OCI-LY1 (cell line): ENCODE data around the gene PRF1.

Experiments used
- H2AFZ ChIP-seq: fragments of 200-600 bp; sonication (generic), shearing (Covaris generic); 2 replicates; pipeline ENCODE4 v1.6.0; 2014; ENCODE audit warnings: antibody characterized with exemption, mild to moderate bottlenecking, low read length
- H3F3A ChIP-seq: fragments of 200-600 bp; sonication (generic), shearing (Covaris generic); 2 replicates; pipeline ENCODE4 v1.6.0; 2014; ENCODE audit warnings: mild to moderate bottlenecking, antibody characterized with exemption, low read length, moderate library complexity; ENCODE audit not compliant: insufficient read depth
- H3K27ac ChIP-seq: fragments of 200-600 bp; sonication (generic); 2 replicates; pipeline ENCODE4 v1.5.1; 2014; ENCODE audit warnings: low read length, mixed run types, mild to moderate bottlenecking, low read depth; ENCODE audit not compliant: poor library complexity, severe bottlenecking
- H3K27me3 ChIP-seq: fragments of 200-600 bp; sonication (generic); 2 replicates; pipeline ENCODE4 v1.6.0; 2014; ENCODE audit warnings: antibody characterized with exemption, mild to moderate bottlenecking, low read length, moderate library complexity; ENCODE audit not compliant: insufficient read depth
- H3K36me3 ChIP-seq: fragments of 200-600 bp; sonication (generic); 2 replicates; pipeline ENCODE4 v1.6.1; 2014; ENCODE audit warnings: mild to moderate bottlenecking, antibody characterized with exemption, low read length, moderate library complexity, mixed read lengths; ENCODE audit not compliant: insufficient read depth
- H3K4me1 ChIP-seq: fragments of 200-600 bp; sonication (generic); 2 replicates; pipeline ENCODE4 v1.5.1; 2014; ENCODE audit warnings: mild to moderate bottlenecking, low read length, moderate library complexity; ENCODE audit not compliant: insufficient read depth, severe bottlenecking
- H3K4me2 ChIP-seq: fragments of 200-600 bp; sonication (generic), shearing (Covaris generic); 2 replicates; pipeline ENCODE4 v1.6.1; 2014; ENCODE audit warnings: low read length
- H3K4me3 ChIP-seq: fragments of 200-600 bp; sonication (generic); 2 replicates; pipeline ENCODE4 v1.5.1; 2014; ENCODE audit warnings: low read length, low read depth, mild to moderate bottlenecking, mixed read lengths; ENCODE audit not compliant: poor library complexity, severe bottlenecking
- H3K79me2 ChIP-seq: fragments of 200-600 bp; shearing (Covaris generic); 2 replicates; pipeline ENCODE4 v1.6.1; 2016; ENCODE audit warnings: mixed run types, low read length, mixed read lengths; ENCODE audit not compliant: insufficient read depth
- H3K9ac ChIP-seq: fragments of 200-600 bp; sonication (generic), shearing (Covaris generic); 2 replicates; pipeline ENCODE4 v1.6.1; 2014; ENCODE audit warnings: mild to moderate bottlenecking, low read length, mixed read lengths
- H3K9me2 ChIP-seq: fragments of 200-600 bp; sonication (generic), shearing (Covaris generic); 2 replicates; pipeline ENCODE4 v1.6.1; 2014; ENCODE audit warnings: low read depth, mild to moderate bottlenecking, low read length, mixed read lengths
- H3K9me3 ChIP-seq: fragments of 200-600 bp; shearing (Covaris generic); 2 replicates; pipeline ENCODE4 v1.6.1; 2014; ENCODE audit warnings: low read length, mixed read lengths
- H4K20me1 ChIP-seq: fragments of 200-600 bp; sonication (generic), shearing (Covaris generic); 2 replicates; pipeline ENCODE4 v1.6.0; 2016; ENCODE audit warnings: mild to moderate bottlenecking, low read length; ENCODE audit not compliant: insufficient read depth
- EZH2 ChIP-seq: fragments of 200-600 bp; sonication (generic), shearing (Covaris generic); IDR thresholded peaks from 2 replicates; pipeline ENCODE4 v1.8.0; 2017; ENCODE audit warnings: borderline replicate concordance, mixed run types, mild to moderate bottlenecking, antibody characterized with exemption, low read length, moderate library complexity, mixed read lengths
- TF ChIP-seq, protein P1 (sequence below): fragments of 200-600 bp; sonication (generic), shearing (Covaris generic); IDR thresholded peaks from 2 replicates; pipeline ENCODE4 v1.5.1; 2017; ENCODE audit warnings: mild to moderate bottlenecking, antibody characterized with exemption, low read length, moderate library complexity, mixed read lengths

The PRF1 gene

DNA sequence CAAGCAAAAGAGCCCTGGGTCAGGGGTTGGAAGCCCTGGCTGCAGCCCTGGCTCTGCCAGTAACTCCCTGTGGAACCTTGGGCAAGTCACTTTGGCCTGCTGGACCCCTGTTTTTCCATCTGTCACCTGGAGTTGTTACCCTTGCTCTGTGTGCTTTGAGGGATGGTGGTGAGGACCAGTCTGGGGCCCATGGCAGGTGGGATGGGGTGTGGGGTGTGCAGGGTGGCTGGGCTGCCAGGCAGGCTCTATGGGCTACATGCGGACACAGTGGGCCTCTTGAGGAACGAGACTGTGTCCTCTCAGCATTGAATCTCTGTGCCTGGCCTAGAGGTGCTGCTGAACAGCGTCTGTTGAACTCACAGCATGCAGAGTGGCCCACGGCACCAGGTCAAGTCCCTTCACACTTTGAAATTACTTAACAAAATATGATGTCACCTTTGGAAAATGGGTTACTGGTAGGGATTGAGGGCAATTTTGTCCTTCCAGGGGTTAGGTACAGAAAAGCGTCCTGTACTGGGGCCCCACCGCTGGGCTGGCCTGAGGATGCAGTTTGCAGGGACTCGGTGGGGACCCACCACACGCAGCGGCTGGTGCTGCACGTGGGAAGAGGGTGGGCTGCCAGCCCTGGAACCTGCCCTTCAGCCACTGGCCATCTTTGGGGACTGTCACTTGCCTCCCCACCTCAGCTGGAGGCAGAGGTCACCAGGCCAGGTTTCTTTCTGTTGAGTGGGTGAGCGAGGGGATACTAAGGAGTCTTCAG, 45.3 kb downstream of the PRF1 start:
- H3K27ac ChIP-seq = peak overlapping the region; percentile 93
- H3K9me3 ChIP-seq = no peaks in the 10 kb centered on the region
- H3K4me1 ChIP-seq = peaks cover 53% of the 10 kb centered on the region
- no peak for TF ChIP-seq EZH2
- TF ChIP-seq, protein P1, sequence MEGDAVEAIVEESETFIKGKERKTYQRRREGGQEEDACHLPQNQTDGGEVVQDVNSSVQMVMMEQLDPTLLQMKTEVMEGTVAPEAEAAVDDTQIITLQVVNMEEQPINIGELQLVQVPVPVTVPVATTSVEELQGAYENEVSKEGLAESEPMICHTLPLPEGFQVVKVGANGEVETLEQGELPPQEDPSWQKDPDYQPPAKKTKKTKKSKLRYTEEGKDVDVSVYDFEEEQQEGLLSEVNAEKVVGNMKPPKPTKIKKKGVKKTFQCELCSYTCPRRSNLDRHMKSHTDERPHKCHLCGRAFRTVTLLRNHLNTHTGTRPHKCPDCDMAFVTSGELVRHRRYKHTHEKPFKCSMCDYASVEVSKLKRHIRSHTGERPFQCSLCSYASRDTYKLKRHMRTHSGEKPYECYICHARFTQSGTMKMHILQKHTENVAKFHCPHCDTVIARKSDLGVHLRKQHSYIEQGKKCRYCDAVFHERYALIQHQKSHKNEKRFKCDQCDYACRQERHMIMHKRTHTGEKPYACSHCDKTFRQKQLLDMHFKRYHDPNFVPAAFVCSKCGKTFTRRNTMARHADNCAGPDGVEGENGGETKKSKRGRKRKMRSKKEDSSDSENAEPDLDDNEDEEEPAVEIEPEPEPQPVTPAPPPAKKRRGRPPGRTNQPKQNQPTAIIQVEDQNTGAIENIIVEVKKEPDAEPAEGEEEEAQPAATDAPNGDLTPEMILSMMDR = no peak
- no peak overlapping the region; the same call in 1 of the 2 replicates for H3K4me2 ChIP-seq
- peaks cover 43% of the 10 kb centered on the region for H3K36me3 ChIP-seq
- no peaks in the 10 kb centered on the region for H3K27me3 ChIP-seq
- peak overlapping the region; percentile 46; the same call in 1 of the 2 replicates for H3K9ac ChIP-seq
- H3K79me2 ChIP-seq = no peaks in the 10 kb centered on the region
- H2AFZ ChIP-seq = no peak overlapping the region
- no peaks in the 10 kb centered on the region for H3K9me2 ChIP-seq
- H3K4me3 ChIP-seq = no peak overlapping the region
- H4K20me1 ChIP-seq = no peaks in the 10 kb centered on the region
- no peaks in the 10 kb centered on the region for H3F3A ChIP-seq

DNA sequence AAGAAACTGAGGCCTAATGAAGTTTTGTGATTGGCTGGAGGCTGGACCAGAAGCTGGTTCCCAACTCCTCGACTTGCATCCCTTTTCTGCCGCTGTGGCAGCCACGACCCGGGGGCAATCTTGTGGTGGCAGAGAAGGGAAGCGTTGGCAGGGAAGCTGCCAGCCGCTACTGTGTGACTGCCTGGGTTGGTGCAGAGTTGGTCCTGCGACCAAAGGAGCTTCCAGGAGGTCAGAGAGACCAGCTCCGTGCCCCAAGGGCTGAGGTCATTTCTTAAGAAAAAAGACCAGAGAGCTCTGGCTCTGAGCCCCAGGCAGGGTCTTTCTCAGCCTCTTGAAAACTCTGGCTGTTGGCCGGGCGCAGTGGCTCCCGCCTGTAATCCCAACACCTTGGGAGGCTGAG, 47.2 kb downstream of the PRF1 start:
- Histone ChIP-seq H3K79me2 (no peaks in the 10 kb centered on the region), H3K4me3 (no peak overlapping the region), H3K27ac (no peak overlapping the region), H3K9me3 (no peaks in the 10 kb centered on the region), H3K36me3 (peaks cover 62% of the 10 kb centered on the region), H3K4me2 (no peak overlapping the region), H3K4me1 (peaks cover 42% of the 10 kb centered on the region), H3K9ac (no peak overlapping the region), H4K20me1 (no peaks in the 10 kb centered on the region), H3K27me3 (no peaks in the 10 kb centered on the region), H3F3A (no peaks in the 10 kb centered on the region), H3K9me2 (no peaks in the 10 kb centered on the region), H2AFZ (no peak overlapping the region)
- TF ChIP-seq, protein P1 = no peak
- TF ChIP-seq EZH2 = no peak

DNA sequence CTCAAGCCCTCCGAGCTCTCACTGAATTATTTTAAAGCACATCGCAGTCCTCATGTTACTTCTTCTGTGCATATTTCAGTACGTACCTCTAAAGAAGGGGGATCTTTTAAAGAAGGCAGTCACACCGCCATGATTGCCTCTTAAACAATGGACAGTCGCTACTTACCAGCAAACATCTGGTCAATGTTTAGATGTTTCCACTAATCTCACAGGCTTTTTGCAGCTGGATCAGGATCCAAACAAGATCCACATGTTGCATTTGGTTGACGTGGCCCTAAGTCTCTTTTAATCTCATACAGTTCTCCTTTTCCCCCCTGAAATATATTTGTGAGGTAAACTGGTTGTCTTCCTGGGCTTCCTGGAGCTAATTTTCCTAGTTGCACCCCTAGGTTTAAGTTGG, 50.0 kb downstream of the PRF1 start:
- Histone ChIP-seq H3K36me3 (peaks cover 72% of the 10 kb centered on the region), H3F3A (no peaks in the 10 kb centered on the region), H3K9me3 (no peaks in the 10 kb centered on the region), H3K4me2 (no peak overlapping the region), H3K4me1 (peaks cover 19% of the 10 kb centered on the region), H3K79me2 (no peaks in the 10 kb centered on the region), H3K9ac (no peak overlapping the region), H3K4me3 (no peak overlapping the region), H2AFZ (no peak overlapping the region), H3K27me3 (no peaks in the 10 kb centered on the region), H4K20me1 (no peaks in the 10 kb centered on the region), H3K27ac (no peak overlapping the region), H3K9me2 (no peaks in the 10 kb centered on the region)
- TF ChIP-seq EZH2 = no peak
- TF ChIP-seq, protein P1 = no peak
